A549 (cell line): Measurements from ENCODE around the gene SLC2A13. TPM values are rescaled to one million over a fixed set of nuclear protein-coding genes. Genes with fewer than 3 reads are reported as not detected.

ENCODE experiments used
- ATAC-seq, 2 experiments: fragments of 200-7000 bp in 1 of 2; fragments of >200 bp in 1 of 2; cut with Nextera tagmentation in 1 of 2; cut with Tn5 transposase in 1 of 2; 3 replicates each; pipeline versions ENCODE4 v1.8.0 to v1.9.1; 2018 to 2020; ENCODE audit warnings: mild to moderate bottlenecking in 1 of 2, moderate library complexity in 1 of 2
- CTCF ChIA-PET: fragments of 300-600 bp; sonication (Branson Sonifier 250); formaldehyde crosslinking; extraction: SDS; loops from one replicate; lab custom pipeline; 2021; ENCODE audit warnings: antibody characterized with exemption, inconsistent platforms; lab: Yijun Ruan, JAX
- POLR2A ChIA-PET: fragments of 350-600 bp; formaldehyde crosslinking; extraction: SDS; loops from one replicate; lab custom pipeline; 2021; ENCODE audit warnings: antibody characterized with exemption, inconsistent platforms; lab: Yijun Ruan, JAX
- DNase-seq, 2 experiments: peaks; one replicate each; pipeline versions ENCODE4 v3.0.0 to v3.0.0-alpha.2; 2011 to 2016; ENCODE audit warnings: low read depth in 1 of 2, low spot score in 1 of 2
- FAIRE-seq: peaks from 2 replicates; lab custom pipeline; 2011; peaks lifted over from hg19 to GRCh38; lab: Jason Lieb, UNC
- H3K27ac ChIP-seq, 2 experiments: fragments of >200 bp; sonication (Bioruptor Twin); formaldehyde crosslinking; 3 replicates each; pipeline ENCODE4 v1.5.1; 2016 to 2017
- H3K4me1 ChIP-seq: fragments of >200 bp; sonication (Bioruptor Twin); formaldehyde crosslinking; 3 replicates; pipeline ENCODE4 v1.6.1; 2016
- H3K4me2 ChIP-seq: fragments of >200 bp; sonication (Bioruptor Twin); formaldehyde crosslinking; 3 replicates; pipeline ENCODE4 v1.6.1; 2016
- H3K4me3 ChIP-seq: fragments of >200 bp; sonication (Bioruptor Twin); formaldehyde crosslinking; 3 replicates; pipeline ENCODE4 v1.5.1; 2016
- H3K9me3 ChIP-seq: fragments of >200 bp; sonication (Bioruptor Twin); formaldehyde crosslinking; 3 replicates; pipeline ENCODE4 v1.6.1; 2016
- CBX2 ChIP-seq: fragments of 200-600 bp; sonication (generic); IDR thresholded peaks from 2 replicates; pipeline ENCODE4 v1.6.1; 2016; ENCODE audit warnings: low read depth, mild to moderate bottlenecking, borderline replicate concordance
- CBX8 ChIP-seq: fragments of 200-600 bp; sonication (generic); IDR thresholded peaks from 2 replicates; pipeline ENCODE4 v1.6.1; 2016
- EHF ChIP-seq: fragments of 250-450 bp; sonication (Bioruptor Pico); IDR thresholded peaks from 2 replicates; pipeline ENCODE4 v1.5.0; 2020; ENCODE audit warnings: mild to moderate bottlenecking
- EHMT2 ChIP-seq: fragments of 200-600 bp; sonication (generic); IDR thresholded peaks from 2 replicates; pipeline ENCODE4 v1.6.1; 2016; ENCODE audit warnings: antibody characterized with exemption, low read depth, mild to moderate bottlenecking, moderate library complexity
- FOSB ChIP-seq: fragments of 250-450 bp; sonication (Bioruptor Pico); IDR thresholded peaks from 2 replicates; pipeline ENCODE4 v1.5.0; 2020; ENCODE audit warnings: mild to moderate bottlenecking, moderate library complexity
- HDAC2 ChIP-seq: fragments of 200-600 bp; sonication (generic); IDR thresholded peaks from 2 replicates; pipeline ENCODE4 v1.6.1; 2016
- KDM1A ChIP-seq: fragments of 200-600 bp; sonication (generic); IDR thresholded peaks from 2 replicates; pipeline ENCODE4 v1.6.1; 2016; ENCODE audit warnings: low read depth, mild to moderate bottlenecking
- NR3C1 ChIP-seq: fragments of >200 bp; sonication (Bioruptor Twin); formaldehyde crosslinking; IDR thresholded peaks from 3 replicates; pipeline ENCODE4 v1.6.1; 2017
- RFX5 ChIP-seq: fragments of 450-650 bp; IDR thresholded peaks from 2 replicates; pipeline ENCODE4 v1.7.1; 2014; ENCODE audit warnings: antibody characterized with exemption, mild to moderate bottlenecking, moderate library complexity
- RNF2 ChIP-seq: fragments of 200-600 bp; sonication (generic); IDR thresholded peaks from 2 replicates; pipeline ENCODE4 v1.6.1; 2016; ENCODE audit warnings: low read depth, mild to moderate bottlenecking, antibody characterized with exemption, moderate library complexity, borderline replicate concordance
- SREBF2 ChIP-seq: fragments of 450-650 bp; IDR thresholded peaks from 2 replicates; pipeline ENCODE4 v1.6.1; 2014; ENCODE audit warnings: mild to moderate bottlenecking, moderate library complexity
- TFCP2L1 ChIP-seq: fragments of 250-450 bp; sonication (Bioruptor Pico); IDR thresholded peaks from 2 replicates; pipeline ENCODE4 v1.5.0; 2021; ENCODE audit warnings: mild to moderate bottlenecking
- TP53 ChIP-seq: fragments of 250-450 bp; sonication (Bioruptor Pico); IDR thresholded peaks from 2 replicates; pipeline ENCODE4 v1.5.0; 2021; ENCODE audit warnings: mild to moderate bottlenecking, moderate library complexity
- ZC3H11A ChIP-seq: fragments of 450-650 bp; IDR thresholded peaks from 2 replicates; pipeline ENCODE4 v1.6.1; 2014; ENCODE audit warnings: antibody characterized with exemption, mild to moderate bottlenecking
- WGBS: methylation state at CpG from one replicate; pipeline ENCODE4 v1.1.6; 2017; ENCODE audit errors: missing lambda C conversion rate; 5-methylcytosine and 5-hydroxymethylcytosine counted together
- polyA plus RNA-seq, 4 experiments: library from polyadenylated mRNA; depleted of rRNA in 3 of 4; stranded (reverse); fragments of >200 nt; fragmentation: RNase III in 1 of 4; extraction: RNeasy Plus Mini Kit Qiagen cat#74134 plus additional on column Dnase treatment in 1 of 4; gene quantifications; 2 replicates in 3 of 4; 3 replicates in 1 of 4; pipeline ENCODE4 v1.2.3, GENCODE V29; 2011 to 2017
- TF ChIP-seq, protein P1 (sequence below): IDR thresholded peaks from 2 replicates; pipeline ENCODE4 v1.6.1; 2012
- TF ChIP-seq, protein P2 (sequence below): fragments of 250-450 bp; sonication (Bioruptor Pico); IDR thresholded peaks from 2 replicates; pipeline ENCODE4 v1.5.0; 2021; ENCODE audit warnings: mild to moderate bottlenecking, moderate library complexity, borderline replicate concordance
- TF ChIP-seq, protein P3 (sequence below): fragments of >200 bp; sonication (Bioruptor Twin); formaldehyde crosslinking; IDR thresholded peaks from 3 replicates; pipeline ENCODE4 v1.5.1; 2016
- TF ChIP-seq, protein P4 (sequence below): fragments of 250-450 bp; sonication (Bioruptor Pico); IDR thresholded peaks from 2 replicates; pipeline ENCODE4 v1.5.0; 2020; ENCODE audit warnings: low read depth, mild to moderate bottlenecking, moderate library complexity
- TF ChIP-seq, protein P5 (sequence below): fragments of >200 bp; sonication (Bioruptor Twin); formaldehyde crosslinking; IDR thresholded peaks from 2 replicates; pipeline ENCODE4 v1.6.1; 2016

Gene SLC2A13
- polyA plus RNA-seq, 2 of the 4 experiments (the other 2 are of a cell fraction), result 4.5 to 8.2 TPM

DNA sequence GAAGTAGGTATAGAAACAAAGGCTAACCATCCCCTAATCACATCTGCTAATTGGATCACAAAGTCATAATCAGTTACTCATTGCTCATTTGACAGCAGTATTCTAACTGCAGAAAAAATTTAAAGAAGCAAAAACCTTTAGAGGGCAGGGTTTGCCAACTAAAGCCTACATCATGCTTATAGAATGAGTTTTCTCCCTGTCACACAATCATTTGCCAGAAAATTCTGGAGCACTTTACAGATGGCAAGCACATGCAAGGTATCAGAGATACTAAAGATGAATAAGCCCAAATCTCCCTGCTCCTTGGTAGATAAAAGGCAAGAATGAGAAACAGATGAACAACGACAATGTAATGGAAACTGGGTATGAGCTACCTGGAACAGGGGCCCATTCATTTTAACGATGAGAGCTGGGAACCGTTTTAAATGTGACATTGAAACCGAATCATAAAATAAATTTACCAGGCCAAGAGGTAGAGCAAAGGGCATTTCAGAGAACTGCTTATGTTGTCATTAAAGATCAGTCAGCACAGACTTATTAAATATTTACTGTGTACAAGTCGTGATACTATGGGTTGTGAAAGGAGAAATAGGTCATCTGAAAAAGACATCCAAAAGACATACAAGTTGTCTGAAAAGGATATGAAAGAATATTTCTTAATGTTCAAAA is 274.9 kb downstream of the SLC2A13 start:
- DNase-seq (no peak), FAIRE-seq (no peak), ATAC-seq (no peak; a peak in 2 of 6 replicates)
- POLR2A ChIA-PET, result no interaction called here
- H3K4me1 ChIP-seq, result peaks cover 19% of the 10 kb centered on the region
- no peak overlapping the region for H3K4me3 ChIP-seq
- 39% methylated on average over 5 of the region's 5 CpGs for whole genome bisulfite sequencing
- CTCF ChIA-PET, result interaction anchor here (0.6 to 1.2 kb wide), 3 partner anchors 160 to 483 kb away, joined by 3 read pairs; no protein-coding TSS in a partner anchor
- H3K9me3 ChIP-seq, result no peaks in the 10 kb centered on the region
- no peak for TF ChIP-seq FOSB (CRISPR knock-in tag)
- TF ChIP-seq, protein P1, sequence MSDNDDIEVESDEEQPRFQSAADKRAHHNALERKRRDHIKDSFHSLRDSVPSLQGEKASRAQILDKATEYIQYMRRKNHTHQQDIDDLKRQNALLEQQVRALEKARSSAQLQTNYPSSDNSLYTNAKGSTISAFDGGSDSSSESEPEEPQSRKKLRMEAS, result no peak
- TF ChIP-seq RNF2, result no peak
- no peak for TF ChIP-seq KDM1A
- TF ChIP-seq ZC3H11A, result no peak
- no peak for TF ChIP-seq TFCP2L1 (CRISPR knock-in tag)
- TF ChIP-seq, protein P2, sequence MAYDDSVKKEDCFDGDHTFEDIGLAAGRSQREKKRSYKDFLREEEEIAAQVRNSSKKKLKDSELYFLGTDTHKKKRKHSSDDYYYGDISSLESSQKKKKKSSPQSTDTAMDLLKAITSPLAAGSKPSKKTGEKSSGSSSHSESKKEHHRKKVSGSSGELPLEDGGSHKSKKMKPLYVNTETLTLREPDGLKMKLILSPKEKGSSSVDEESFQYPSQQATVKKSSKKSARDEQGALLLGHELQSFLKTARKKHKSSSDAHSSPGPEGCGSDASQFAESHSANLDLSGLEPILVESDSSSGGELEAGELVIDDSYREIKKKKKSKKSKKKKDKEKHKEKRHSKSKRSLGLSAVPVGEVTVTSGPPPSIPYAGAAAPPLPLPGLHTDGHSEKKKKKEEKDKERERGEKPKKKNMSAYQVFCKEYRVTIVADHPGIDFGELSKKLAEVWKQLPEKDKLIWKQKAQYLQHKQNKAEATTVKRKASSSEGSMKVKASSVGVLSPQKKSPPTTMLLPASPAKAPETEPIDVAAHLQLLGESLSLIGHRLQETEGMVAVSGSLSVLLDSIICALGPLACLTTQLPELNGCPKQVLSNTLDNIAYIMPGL (CRISPR knock-in tag), result no peak
- TF ChIP-seq TP53 (CRISPR knock-in tag), result no peak
- no peak for TF ChIP-seq EHMT2
- TF ChIP-seq, protein P3, sequence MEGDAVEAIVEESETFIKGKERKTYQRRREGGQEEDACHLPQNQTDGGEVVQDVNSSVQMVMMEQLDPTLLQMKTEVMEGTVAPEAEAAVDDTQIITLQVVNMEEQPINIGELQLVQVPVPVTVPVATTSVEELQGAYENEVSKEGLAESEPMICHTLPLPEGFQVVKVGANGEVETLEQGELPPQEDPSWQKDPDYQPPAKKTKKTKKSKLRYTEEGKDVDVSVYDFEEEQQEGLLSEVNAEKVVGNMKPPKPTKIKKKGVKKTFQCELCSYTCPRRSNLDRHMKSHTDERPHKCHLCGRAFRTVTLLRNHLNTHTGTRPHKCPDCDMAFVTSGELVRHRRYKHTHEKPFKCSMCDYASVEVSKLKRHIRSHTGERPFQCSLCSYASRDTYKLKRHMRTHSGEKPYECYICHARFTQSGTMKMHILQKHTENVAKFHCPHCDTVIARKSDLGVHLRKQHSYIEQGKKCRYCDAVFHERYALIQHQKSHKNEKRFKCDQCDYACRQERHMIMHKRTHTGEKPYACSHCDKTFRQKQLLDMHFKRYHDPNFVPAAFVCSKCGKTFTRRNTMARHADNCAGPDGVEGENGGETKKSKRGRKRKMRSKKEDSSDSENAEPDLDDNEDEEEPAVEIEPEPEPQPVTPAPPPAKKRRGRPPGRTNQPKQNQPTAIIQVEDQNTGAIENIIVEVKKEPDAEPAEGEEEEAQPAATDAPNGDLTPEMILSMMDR, result no peak
- no peak for TF ChIP-seq RFX5
- TF ChIP-seq, protein P4, sequence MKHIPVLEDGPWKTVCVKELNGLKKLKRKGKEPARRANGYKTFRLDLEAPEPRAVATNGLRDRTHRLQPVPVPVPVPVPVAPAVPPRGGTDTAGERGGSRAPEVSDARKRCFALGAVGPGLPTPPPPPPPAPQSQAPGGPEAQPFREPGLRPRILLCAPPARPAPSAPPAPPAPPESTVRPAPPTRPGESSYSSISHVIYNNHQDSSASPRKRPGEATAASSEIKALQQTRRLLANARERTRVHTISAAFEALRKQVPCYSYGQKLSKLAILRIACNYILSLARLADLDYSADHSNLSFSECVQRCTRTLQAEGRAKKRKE (CRISPR knock-in tag), result no peak
- TF ChIP-seq CBX8, result no peak
- H3K27ac ChIP-seq, result no peak overlapping the region
- H3K4me2 ChIP-seq, result peak overlapping the region; percentile 57

DNA sequence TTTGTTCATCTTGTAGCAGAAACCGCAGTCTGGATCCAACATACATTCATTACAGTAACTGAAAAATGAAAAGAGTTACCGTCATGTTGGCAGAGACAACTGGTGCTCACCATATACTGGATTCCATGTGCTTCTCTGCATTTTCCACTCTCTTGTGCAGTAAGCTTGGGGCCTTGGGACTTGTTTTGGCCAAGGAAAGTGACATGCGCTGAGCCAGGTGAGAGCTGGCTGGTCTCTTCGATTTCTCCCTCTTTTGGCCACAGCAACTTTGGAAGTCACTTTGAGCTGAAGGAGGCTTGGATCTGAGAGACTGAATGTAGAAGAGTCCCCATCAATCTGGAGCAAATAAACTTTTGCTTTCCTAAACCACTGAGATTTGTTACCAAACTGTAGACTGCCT is 275.7 kb downstream of the SLC2A13 start:
- FAIRE-seq, result no peak
- no peak for ATAC-seq
- H3K27ac ChIP-seq, result no peak overlapping the region
- H3K9me3 ChIP-seq, result no peaks in the 10 kb centered on the region
- H3K4me2 ChIP-seq, result no peak overlapping the region
- ChIA-PET POLR2A (no interaction called here), CTCF (no interaction called here)
- TF ChIP-seq, protein P5, sequence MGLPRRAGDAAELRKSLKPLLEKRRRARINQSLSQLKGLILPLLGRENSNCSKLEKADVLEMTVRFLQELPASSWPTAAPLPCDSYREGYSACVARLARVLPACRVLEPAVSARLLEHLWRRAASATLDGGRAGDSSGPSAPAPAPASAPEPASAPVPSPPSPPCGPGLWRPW, result no peak
- TF ChIP-seq KDM1A, result no peak
- no peak for TF ChIP-seq NR3C1
- TF ChIP-seq HDAC2, result no peak
- no peak for TF ChIP-seq CBX2
- TF ChIP-seq EHF (CRISPR knock-in tag), result no peak
- TF ChIP-seq, protein P2 (CRISPR knock-in tag), result no peak
- no peak for TF ChIP-seq SREBF2
- H3K4me3 ChIP-seq, result no peak overlapping the region
- 94% methylated on average over 4 of the region's 4 CpGs for WGBS
- H3K4me1 ChIP-seq, result peaks cover 19% of the 10 kb centered on the region
- no peak for DNase-seq
